BE2C (cell line): ENCODE measurements around the gene FAM240A.
"Not testable (repeated sequence)": the region's sequence is repeated elsewhere in the genome, so short reads cannot be mapped to it uniquely, and the experiment has no call there.

Source experiments
- DNase-seq: peaks from one replicate; pipeline ENCODE4 v3.0.0-alpha.2; 2020
- H3K27me3 ChIP-seq: fragments of 250-450 bp; sonication (Bioruptor Pico); 2 replicates; pipeline ENCODE4 v1.5.1; 2020; ENCODE audit warnings: mild to moderate bottlenecking
- H3K36me3 ChIP-seq: fragments of 250-450 bp; sonication (Bioruptor Pico); 2 replicates; pipeline ENCODE4 v1.5.1; 2020; ENCODE audit warnings: mild to moderate bottlenecking
- H3K4me1 ChIP-seq: fragments of 250-450 bp; sonication (Bioruptor Pico); 2 replicates; pipeline ENCODE4 v1.5.1; 2020
- H3K4me3 ChIP-seq: 2 replicates; pipeline ENCODE4 v1.5.1; 2011; ENCODE audit warnings: low read depth, low read length
- H3K9me3 ChIP-seq: fragments of 250-450 bp; sonication (Bioruptor Pico); 2 replicates; pipeline ENCODE4 v1.5.1; 2020
- CTCF ChIP-seq: IDR thresholded peaks from 2 replicates; pipeline ENCODE4 v1.5.1; 2012; ENCODE audit warnings: mild to moderate bottlenecking, low read depth, low read length

Gene FAM240A

GRCh38 chr3:46585799-46586693 lies 26.3 kb upstream of the FAM240A start:
- no peak for DNase-seq
- H3K4me1 ChIP-seq, result no peaks in the 10 kb centered on the region
- H3K27me3 ChIP-seq, result no peaks in the 10 kb centered on the region
- no peak overlapping the region for H3K4me3 ChIP-seq
- TF ChIP-seq CTCF, result no peak
- H3K36me3 ChIP-seq, result no peaks in the 10 kb centered on the region
- no peaks in the 10 kb centered on the region for H3K9me3 ChIP-seq

GRCh38 chr3:46586738-46587246 lies 25.5 kb upstream of the FAM240A start:
- DNase-seq, result no peak

GRCh38 chr3:46587268-46587667 lies 25.1 kb upstream of the FAM240A start:
- not testable (repeated sequence) for H3K4me1 ChIP-seq, H3K9me3 ChIP-seq, H3K4me3 ChIP-seq, H3K36me3 ChIP-seq, DNase-seq, H3K27me3 ChIP-seq

More at GRCh38 chr3:46586738-46587246, 25.5 kb upstream of the FAM240A start:
- no peak overlapping the region for H3K4me3 ChIP-seq
- H3K36me3 ChIP-seq, result no peaks in the 10 kb centered on the region
- H3K9me3 ChIP-seq, result no peaks in the 10 kb centered on the region
- H3K4me1 ChIP-seq, result no peaks in the 10 kb centered on the region
- H3K27me3 ChIP-seq, result no peaks in the 10 kb centered on the region
- no peak for TF ChIP-seq CTCF

- no peak for TF ChIP-seq CTCF
- no peak for DNase-seq
- Histone ChIP-seq H3K9me3 (no peaks in the 10 kb centered on the region), H3K4me3 (no peak overlapping the region), H3K4me1 (no peaks in the 10 kb centered on the region), H3K36me3 (no peaks in the 10 kb centered on the region), H3K27me3 (no peaks in the 10 kb centered on the region)
These were observed 19.0 kb upstream of the FAM240A start for GRCh38 chr3:46593274-46593862.

GRCh38 chr3:46593979-46594378 lies 18.3 kb upstream of the FAM240A start:
- no peak for TF ChIP-seq CTCF
- Histone ChIP-seq H3K4me3 (no peak overlapping the region), H3K4me1 (no peaks in the 10 kb centered on the region), H3K36me3 (no peaks in the 10 kb centered on the region), H3K27me3 (no peaks in the 10 kb centered on the region), H3K9me3 (no peaks in the 10 kb centered on the region)
- DNase-seq, result no peak

GRCh38 chr3:46594723-46595122 lies 17.6 kb upstream of the FAM240A start:
- no peak for DNase-seq
- no peaks in the 10 kb centered on the region for H3K4me1 ChIP-seq
- H3K9me3 ChIP-seq, result no peaks in the 10 kb centered on the region
- H3K36me3 ChIP-seq, result no peaks in the 10 kb centered on the region
- no peak overlapping the region for H3K4me3 ChIP-seq
- H3K27me3 ChIP-seq, result no peaks in the 10 kb centered on the region
- TF ChIP-seq CTCF, result no peak
